Activated CD8-positive, alpha-beta memory T cell treated with anti-CD3 and anti-CD28 coated beads for 4 hours (primary cell): ENCODE data around the gene CHURC1.
"Not testable (repeated sequence)": the region's sequence is repeated elsewhere in the genome, so short reads cannot be mapped to it uniquely, and the experiment has no call there.

ENCODE experiments used
- DNase-seq, 2 donors: peaks; one replicate each; pipeline ENCODE4 v3.0.0-alpha.2; 2020; ENCODE audit warnings: low read depth in 2 of 2

Gene CHURC1

DNA sequence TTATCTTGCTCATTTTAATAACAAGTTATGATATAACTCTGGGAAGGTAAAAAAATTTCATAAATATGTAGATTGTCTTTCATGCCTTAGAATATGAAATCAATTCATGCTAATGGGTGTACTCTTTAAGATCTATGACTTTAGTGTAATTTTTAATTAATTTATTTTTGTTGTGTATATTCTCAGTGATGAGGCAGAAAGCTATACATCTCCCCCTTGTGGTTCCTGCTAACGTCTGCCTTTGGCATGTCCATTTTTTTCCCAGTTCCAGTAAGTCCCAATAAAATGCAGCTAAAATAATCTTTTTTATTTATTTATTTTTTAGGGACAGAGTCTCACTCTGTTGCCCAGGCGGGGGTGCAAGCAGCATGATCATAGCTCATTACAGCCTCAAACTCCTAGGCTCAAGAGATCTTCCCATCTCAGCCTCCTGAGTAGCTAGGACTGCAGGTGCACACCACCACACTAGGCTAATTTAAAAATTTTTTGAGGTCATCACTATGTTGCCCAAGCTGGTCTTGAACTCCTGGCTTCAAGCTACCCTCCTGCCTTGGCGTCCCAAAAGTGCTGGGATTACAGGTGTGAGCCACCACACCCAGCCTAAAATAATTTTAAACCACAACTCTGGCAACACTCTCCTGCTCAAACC lies 3.3 kb upstream of the CHURC1 start:
- no peak for DNase-seq

DNA sequence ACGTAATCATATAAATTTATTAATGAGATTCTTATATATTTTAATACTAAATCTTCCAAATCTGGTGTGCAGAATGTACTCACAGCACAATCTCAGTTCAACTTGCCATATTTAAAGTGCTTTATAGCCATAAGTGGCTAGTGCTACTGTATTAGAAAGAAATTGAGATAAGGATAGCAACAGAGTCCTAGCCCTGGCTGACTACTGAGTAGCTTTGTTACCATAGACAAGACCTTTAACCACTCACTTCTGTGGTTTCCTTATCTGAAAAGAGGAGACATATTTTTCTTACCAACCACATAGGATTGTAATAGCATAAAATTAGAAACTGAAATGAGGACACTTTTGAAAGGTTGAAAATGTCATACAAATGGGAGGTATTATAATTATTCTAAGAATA lies 2.0 kb upstream of the CHURC1 start:
- no peak for DNase-seq

DNA sequence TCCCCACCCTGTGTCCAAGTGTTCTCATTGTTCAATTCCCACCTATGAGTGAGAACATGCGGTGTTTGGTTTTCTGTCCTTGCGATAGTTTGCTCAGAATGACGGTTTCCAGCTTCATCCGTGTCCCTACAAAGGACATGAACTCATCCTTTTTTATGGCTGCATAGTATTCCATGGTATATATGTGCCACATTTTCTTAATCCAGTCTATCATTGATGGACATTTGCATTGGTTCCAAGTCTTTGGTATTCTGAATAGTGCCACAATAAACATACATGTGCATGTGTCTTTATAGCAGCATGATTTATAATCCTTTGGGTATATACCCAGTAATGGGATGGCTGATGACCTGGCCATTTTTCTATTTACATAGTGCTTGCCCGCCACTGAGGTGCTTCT lies 778 bp upstream of the CHURC1 start:
- DNase-seq = not testable (repeated sequence)

DNA sequence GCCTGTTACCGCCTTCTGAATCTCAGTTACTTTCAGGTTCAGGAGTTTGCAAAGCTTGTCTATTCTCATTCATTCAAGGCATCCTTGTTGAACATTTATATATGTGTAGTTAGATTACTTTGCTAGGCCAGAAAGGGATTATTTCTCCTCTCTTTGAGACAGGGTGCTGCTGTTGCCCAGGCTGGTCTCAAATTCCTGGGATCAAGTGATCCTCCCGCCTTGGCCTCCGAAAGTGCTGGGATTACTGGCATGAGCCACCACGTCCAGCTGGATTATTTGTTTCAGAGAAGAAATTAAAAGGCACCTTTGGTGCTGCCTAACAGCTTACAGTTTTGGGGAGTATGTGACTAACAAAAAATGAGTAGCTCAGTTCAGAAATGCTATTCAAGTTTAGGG lies 772 bp downstream of the CHURC1 start:
- no peak for DNase-seq

DNA sequence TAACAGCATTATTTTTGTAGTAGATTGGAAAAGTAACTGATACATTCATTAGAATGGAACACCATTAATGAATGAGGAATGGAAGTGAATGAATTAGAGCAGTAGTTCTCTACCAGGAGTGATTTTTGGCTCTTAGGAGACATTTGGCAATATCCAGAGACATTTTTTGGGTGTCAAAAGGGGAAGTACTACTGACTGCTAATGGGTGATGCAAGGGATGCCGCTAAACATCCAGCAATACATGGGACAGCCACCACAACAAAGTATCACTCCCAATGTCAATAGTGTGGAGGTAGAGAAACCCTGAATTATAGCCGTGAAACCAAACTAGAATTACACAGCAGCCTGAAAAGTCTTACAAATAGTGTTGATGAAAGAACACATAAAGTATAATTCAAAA lies 1.5 kb downstream of the CHURC1 start:
- DNase-seq = no peak

DNA sequence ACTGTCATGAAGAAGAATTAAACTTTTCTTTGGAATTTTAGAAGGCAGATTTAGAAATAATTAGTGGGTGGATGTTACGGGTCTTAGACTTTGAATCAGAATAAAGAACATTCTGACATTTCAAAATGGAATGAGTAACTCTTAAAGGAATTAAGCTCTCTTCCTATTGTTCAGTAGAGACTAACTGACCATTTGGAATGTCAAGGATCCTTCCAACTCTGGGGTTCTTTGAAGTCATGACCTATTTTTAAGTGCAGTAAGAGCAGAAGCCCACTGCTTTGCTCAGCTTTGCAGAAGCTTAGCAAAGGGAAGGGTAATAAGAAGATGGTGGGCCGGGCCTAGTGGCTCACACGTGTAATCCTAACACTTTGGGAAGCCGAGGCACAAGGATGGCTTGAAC lies 4.0 kb downstream of the CHURC1 start:
- no peak for DNase-seq

DNA sequence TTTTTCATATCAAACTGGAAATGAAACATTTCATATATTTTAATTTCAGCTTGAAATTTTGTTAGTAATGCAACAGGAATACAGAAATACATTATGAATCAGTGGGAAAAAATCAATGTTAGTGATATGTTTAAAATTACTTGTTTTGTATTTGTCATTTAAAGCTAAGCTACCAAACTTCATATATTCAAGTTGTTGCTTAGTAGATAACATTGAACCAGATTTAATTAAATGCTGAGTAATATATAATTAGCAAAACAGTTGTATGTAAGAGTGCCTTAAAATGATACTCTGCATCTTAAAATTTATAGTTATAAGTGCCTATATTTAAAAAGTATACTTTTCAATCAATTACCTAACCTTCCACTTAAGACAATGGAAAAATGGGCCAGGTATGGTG lies 5.0 kb downstream of the CHURC1 start:
- no peak for DNase-seq

DNA sequence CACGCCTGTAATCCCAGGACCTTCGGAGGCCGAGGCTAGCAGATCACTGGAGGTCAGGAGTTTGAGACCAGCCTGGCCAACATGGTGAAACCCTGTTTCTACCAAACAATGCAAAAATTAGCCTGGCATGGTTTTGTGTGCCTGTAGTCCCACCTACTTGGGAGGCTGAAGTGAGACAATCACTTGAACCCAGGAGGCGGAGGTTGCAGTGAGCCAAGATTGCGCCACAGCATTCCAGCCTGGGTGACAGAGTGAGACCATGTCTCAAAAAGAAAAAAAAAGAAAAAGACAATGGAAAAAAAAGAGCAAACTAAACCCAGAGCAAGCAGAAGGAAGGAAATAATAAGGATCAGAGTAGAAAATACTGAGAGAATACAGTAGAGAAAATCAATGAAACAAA lies 5.4 kb downstream of the CHURC1 start:
- DNase-seq = no peak

DNA sequence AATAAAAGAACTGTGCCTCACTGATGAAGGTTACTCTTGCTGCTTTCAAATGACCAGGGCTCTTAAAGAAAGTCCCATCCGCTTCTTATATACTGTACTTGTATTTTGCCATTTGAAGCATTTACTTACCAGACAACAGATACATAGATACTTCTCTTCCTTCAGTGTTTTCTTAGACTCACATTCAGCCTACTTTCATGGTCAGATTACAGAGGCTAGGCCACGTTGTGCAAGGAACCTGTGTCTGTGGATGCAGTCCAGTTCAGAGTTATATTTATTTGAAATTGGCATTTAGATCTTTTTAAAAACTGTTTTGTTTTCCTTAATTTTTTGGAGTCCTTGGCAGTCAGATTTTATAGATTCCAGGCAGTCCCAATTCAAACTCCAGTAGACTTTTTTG lies 6.2 kb downstream of the CHURC1 start:
- no peak for DNase-seq

DNA sequence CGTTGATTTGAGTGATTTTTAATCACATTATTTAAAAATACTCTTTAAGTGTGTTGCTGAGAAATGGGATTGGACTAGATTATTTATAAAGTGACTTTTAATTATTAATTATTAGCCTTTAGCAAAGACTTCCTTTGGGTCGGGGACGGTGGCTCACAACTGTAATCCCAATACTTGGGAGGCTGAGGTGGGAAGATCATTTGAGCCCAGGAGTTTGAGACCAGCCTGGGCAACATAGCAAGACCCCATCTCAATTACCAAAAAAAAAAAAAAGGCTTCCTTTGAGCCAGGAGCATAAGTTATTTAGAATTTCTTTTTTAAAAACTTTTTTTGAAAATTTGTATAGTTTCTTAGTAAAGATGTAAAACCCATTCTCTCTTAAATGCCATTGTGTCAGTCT lies 8.8 kb downstream of the CHURC1 start:
- no peak for DNase-seq

DNA sequence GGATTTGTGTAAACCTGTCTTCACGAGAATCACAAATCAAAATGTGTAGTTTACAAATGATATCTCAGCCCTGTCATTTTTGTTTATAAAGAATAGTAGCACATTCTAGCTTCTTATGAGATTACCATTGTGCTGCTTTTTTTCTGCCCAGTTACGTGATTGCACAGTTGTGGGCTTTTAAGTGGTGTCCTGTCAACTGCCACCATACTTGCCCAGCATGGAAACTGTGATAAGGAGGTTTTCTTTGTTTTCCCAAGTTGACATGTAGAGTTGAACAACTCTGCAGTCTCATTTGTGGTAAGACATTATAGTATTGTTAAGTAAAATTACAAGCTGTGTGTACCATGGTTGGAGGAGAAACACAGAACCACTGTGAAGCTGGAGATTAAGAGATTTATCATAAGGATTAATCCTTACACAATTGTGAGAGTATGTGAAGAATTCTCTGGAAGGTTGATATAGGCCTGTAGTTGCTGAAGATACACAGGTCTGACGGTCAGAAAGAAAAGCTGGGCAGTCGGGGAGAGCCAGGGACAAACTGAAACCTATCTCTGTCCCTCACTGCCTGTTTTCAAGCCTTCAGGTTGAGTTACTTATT lies 12.2 kb downstream of the CHURC1 start:
- no peak for DNase-seq

DNA sequence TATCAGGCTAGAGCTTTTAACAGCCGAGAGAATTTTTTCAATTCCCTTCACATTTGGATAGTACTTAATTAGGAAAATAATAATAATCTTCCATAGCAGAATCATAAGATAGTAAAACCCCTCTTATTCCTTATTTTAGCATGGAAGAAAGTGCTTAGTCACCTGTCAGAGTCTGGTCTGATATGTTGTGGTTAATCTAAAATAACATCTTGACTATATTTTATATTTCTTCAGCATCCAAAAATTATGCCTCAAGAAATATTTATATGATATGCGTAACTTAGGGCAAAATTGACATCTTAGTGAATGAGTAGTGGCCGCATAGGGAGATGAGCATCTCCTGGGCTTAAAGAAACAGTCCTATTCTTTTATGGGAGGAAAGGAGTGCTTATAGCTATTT lies 12.8 kb downstream of the CHURC1 start:
- DNase-seq = no peak

DNA sequence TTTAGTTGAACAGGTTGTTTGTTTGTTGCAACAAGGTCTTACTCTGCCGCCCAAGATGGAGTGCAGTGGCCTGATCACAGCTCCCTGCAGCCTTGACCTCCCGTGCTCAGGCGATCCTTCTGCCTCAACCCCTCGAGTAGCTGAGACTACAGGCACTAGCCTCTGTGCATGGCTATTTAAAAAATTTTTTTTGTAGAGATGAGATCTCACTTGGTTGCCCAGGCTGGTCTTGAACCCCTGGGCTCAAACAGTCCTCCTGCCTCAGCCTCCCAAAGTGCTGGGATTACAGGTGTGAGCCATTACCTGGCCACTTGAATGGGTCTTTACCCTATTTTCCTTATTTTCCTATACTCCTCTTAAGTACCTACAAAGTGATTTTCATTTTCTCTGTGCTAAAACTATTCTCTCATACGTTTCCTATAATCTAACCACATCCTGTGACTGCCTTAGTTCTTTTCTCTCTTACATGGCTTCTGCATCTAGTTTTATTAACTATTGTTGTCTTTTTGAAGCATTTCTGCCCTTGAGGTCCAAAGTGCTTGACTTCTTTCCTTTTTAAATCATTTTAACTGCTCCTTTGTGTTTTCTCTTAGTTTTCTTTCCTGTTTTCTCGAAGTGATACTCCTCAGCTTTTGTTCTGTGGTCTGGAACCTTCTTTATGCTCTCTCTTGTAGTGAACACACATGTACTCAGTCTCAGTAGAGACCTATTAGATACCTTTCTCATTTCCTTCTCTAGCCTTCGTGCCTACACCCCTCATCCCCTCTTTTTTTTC lies 14.2 kb downstream of the CHURC1 start:
- no peak for DNase-seq

DNA sequence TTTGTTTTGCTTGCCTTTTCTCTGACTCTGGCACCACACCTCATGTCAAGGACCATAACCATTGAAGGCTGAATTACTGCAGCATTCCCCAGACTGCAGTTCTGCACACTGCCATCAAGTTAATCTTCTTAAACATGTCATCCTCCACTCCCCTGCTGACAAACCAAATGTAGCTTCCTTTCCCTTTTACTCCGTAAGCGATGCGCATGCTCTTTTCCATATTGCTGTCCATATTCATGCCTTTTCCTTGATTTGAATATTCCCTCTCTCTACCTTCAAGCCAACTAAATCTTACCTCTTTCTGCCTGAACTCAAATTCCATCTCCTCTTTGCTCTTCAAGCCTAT lies 14.7 kb downstream of the CHURC1 start:
- no peak for DNase-seq

DNA sequence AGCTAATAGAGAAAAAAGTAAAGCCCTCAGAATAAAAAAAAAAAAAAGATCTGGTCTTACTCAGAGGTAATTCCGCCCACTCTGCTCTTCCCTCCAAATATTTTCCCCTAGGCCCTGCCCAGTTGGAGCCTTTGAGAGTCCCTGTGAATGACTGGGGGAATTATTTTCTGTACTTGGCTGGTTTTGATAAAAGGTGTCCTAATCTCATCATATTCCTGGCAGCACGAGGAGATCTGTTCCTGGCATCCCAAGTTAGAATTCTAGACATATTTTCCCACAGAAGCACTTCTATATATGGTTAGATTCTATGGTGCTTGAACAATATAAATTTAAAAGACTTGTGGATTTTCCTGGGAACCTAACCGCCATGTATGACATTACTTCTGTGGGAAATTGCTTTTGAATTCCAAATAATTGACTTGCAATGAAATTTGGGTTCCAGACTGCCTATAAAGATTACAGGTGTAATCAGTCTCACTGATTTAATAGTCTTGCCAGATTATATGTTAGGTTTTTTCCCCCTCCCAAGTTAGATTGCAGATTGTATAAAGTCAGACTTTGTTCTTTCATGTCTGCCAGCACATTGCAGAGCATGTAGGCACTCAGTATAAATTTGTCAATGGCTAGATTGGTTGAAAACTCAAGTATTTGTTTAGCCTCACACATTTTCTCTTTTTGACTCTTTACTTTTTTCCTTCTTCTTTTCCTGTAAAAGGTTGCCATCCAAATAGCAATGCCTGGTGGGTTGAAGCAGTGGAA lies 16.0 kb downstream of the CHURC1 start:
- no peak for DNase-seq

DNA sequence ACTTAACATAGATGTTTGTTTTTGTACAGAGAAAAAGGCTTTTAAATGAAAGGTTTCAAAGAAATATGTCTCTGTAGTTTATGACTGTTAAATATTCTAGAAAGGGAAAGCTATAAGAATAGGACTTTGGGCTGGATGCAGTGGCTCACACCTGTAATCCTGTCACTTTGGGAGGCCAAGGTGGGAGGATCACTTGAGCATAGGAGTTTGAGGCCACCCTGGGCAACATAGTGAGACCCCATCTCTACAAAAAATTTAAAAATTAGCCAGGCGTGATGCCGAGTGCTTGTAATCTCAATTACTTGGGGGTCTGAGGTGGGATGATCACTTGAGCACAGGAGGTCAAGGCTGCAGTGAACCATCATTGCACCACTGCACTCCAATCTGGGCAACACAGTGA lies 16.9 kb downstream of the CHURC1 start:
- no peak for DNase-seq

DNA sequence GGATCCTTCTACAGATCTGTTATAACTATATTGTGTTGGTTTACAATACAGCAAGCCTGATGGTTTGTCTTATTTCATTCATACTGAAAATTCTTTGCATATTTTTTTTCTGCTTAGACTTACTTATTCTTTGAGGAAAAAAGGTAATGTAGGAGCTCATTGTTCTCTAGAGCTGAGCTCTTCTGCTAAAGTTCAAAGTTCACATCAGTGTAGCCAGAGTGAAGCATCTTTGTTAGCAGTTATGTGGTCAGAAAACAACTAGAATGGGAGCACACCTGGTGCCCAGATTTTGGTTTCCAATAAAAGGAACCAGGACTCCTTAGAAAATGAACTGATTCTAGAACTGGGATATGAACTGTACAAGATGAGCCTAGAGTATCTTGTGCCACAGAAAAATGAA lies 18.0 kb downstream of the CHURC1 start:
- DNase-seq = no peak

DNA sequence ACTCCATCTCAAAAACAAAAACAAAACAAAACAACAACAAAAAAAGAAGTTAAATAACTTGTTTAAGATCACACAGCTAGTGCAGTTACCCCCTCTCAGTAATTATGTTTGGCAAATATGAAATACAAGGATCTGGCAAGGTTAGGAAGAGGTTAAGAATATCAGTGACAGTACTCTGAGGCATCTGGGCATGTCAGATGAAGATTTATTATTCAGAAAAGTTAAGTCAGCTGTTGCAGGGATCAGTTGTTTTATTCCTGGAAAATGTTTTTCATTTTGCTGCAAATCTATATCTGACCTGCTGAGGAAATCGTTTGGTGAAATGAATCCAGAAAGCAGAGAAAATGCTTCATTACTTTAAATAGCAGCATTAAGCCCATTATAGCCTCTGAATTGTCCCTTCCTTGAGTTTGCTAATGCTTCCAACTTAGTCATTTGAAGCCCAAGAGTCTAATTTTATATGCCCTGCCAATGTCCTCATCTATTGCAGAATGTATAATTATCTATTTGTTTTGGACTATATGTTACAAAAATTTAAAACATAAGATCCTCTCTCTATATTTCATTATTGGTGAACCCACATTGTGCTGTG lies 20.2 kb downstream of the CHURC1 start:
- DNase-seq = no peak

DNA sequence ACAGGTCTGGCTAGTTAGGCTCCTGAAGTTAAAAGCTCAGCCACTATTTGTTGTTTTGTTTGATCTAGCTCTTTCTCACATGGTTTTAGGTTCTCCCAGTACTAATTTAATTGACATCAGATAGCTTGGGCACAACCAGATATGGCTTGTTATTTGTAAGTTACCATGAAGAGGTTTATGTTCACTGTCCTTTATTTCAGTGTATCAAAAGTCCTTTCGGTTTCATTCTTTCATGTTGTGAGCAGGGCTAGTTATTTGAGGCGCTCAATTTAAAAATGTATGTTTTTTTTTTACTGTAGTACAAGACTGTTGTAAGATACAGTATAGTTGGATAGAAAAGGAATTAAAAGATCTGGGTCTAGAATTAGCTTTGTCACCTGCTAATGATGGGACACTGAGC lies 21.3 kb downstream of the CHURC1 start:
- DNase-seq = no peak

DNA sequence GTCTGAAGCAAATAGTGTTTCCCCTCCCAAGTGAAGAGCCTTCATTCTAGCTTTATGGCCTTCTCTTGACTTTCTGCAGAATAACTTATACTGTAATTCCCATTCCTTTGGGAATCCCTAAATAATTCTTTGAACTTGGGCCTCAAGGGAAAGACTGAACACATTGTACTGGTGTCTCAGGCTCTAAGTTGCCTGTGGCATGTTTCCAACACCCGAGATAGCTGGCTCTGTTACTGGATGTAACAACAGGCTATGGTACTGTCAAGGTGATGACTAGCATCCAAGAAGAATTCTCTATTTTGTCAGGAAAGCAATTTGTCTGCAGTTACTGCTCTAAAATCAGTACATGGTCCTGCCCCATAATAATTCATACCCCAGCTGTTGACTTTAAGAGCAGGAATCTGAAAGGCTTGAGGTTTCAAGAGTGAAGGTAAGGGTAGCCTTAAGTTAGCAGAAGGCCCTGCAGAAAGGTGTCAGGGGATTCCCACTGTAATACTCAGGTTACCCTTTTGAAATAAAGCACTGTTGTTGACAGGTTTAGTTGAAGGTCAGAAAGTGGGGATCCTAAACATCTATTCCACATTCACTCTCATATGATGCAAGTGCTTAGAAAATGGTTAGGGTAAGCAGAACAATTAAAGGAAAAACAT lies 23.0 kb downstream of the CHURC1 start:
- DNase-seq = no peak

DNA sequence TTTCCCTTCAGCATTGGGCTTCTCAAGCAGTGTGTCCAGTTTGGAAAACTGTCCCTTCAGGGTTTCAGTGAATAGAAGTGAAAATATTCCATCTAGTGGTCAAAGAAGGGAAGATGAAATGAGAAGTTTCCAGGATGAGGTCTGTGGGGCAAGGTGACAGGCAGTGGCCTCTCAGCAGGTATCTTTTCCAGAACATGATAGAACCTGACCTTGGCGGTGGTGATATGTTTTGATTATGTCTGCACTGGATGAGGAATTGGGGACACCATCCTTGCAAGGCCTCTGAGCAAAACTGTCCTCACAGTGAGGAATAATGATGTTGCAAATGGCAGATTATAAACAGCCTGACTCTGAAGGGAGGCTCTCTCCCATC lies 23.6 kb downstream of the CHURC1 start:
- no peak for DNase-seq
